Body of pancreas (tissue), 4 donors: ENCODE results near the gene ORC2. TPM values are rescaled to one million over a fixed set of nuclear protein-coding genes. Genes with fewer than 3 reads are reported as not detected.

Experiments
- ATAC-seq: fragments of 150-250 bp; one replicate; pipeline ENCODE4 v1.9.1; 2016
- DNase-seq, 4 donors: peaks; one replicate each; pipeline ENCODE4 v3.0.0-alpha.2; 2019
- H3K27ac ChIP-seq, 4 donors: fragments of 200-600 bp; sonication (generic); 1 replicate in 3 of 4; 2 replicates in 1 of 4; pipeline versions ENCODE4 v1.5.1 to v1.6.1; 2016 to 2019; ENCODE audit warnings: mild to moderate bottlenecking in 1 of 4, mixed read lengths in 1 of 4, moderate library complexity in 1 of 4
- H3K27me3 ChIP-seq, 2 donors: fragments of 200-600 bp; sonication (generic); one replicate each; pipeline ENCODE4 v1.6.0; 2016; ENCODE audit warnings: mild to moderate bottlenecking in 1 of 2
- H3K36me3 ChIP-seq, 2 donors: fragments of 200-600 bp; sonication (generic); replicated peaks in 1 of 2; 2 replicates each; pipeline ENCODE4 v1.5.1; 2016; ENCODE audit warnings: low read depth in 2 of 2; ENCODE audit not compliant: insufficient read depth in 1 of 2
- H3K4me1 ChIP-seq: fragments of 200-600 bp; sonication (generic); one replicate; pipeline ENCODE4 v1.6.0; 2016
- H3K4me3 ChIP-seq, 2 donors: fragments of 200-600 bp; sonication (generic); 1 replicate in 1 of 2; 2 replicates in 1 of 2; pipeline ENCODE4 v1.5.1; 2016 to 2019
- H3K9me3 ChIP-seq, 3 donors: fragments of 200-600 bp; sonication (generic); 1 replicate in 2 of 3; 2 replicates in 1 of 3; pipeline ENCODE4 v1.5.1; 2016
- CTCF ChIP-seq, 7 experiments: fragments of 450-650 bp in 4 of 7; fragments of 200-600 bp in 3 of 7; sonication (generic) in 3 of 7; IDR thresholded peaks; one replicate each; pipeline ENCODE4 v1.5.1; 2016 to 2019; ENCODE audit warnings: antibody characterized with exemption in 7 of 7
- POLR2A ChIP-seq, 3 donors: fragments of 450-650 bp; IDR thresholded peaks; one replicate each; pipeline ENCODE4 v1.6.1; 2016; ENCODE audit warnings: antibody characterized with exemption in 3 of 3, mild to moderate bottlenecking in 2 of 3
- WGBS, 2 donors: methylation state at CpG; one replicate each; pipeline ENCODE4 v1.1.5; 2017; 5-methylcytosine and 5-hydroxymethylcytosine counted together
- intact Hi-C: fragments of 100-400 bp; cut with DNase I; formaldehyde crosslinking; loops from one replicate; pipeline ENCODE4 v1.15.1; 2023
- small RNA-seq: library from RNA; depleted of rRNA; stranded (forward); fragments of <200 nt; gene quantifications from one replicate; pipeline ENCODE3, GENCODE V24; 2016
- total RNA-seq, 2 donors: library from RNA; depleted of rRNA; stranded (reverse); fragments of >200 nt; gene quantifications; one replicate each; pipeline ENCODE4 v1.1.0, GENCODE V29; 2016

The ORC2 gene
- total RNA-seq, 2 donors from 2014 or later, result 9.2 to 17.1 TPM

- Histone ChIP-seq H3K27ac (peak overlapping the region in 2 of 4 donors; percentile 38 to 98), H3K9me3 (no peaks in the 10 kb centered on the region), H3K27me3 (no peaks in the 10 kb centered on the region), H3K4me3 (no peak overlapping the region), H3K36me3 (peaks cover 24 to 34% of the 10 kb centered on the region in 2 donors), H3K4me1 (peaks cover 43% of the 10 kb centered on the region)
- no peak for TF ChIP-seq CTCF (IDR thresholded peaks at IDR 0.05)
- peak in 2 of 3 donors; percentile 41 to 44 for TF ChIP-seq POLR2A (IDR thresholded peaks at IDR 0.05)
- intact Hi-C loops, result no loop called here
- ATAC-seq, result no peak
- DNase-seq, result peak in 2 of 4 donors; percentile 37 to 40
- WGBS, 2 donors, result 11% methylated on average over 12 of the region's 12 CpGs
Observed at GRCh38 chr2:200860092-200860795, 103.2 kb downstream of the ORC2 start.

Small RNA genes lying within 50 kb of the gene (small RNA-seq; reads per million reads assigned to genes)
- gene RF00019 (not detected), gene RNU6-312P (not detected), gene RNU6-762P (not detected)

Other genes with a start within 250 kb of the ORC2 start
- gene BZW1, start 151.8 kb downstream of the ORC2 start, total RNA-seq, result 10 to 100 TPM; 45.4 to 88.3 TPM
- gene CLK1, start 99.0 kb downstream of the ORC2 start, total RNA-seq, result 100 to 1,000 TPM; 143 to 151 TPM
- 1 to 10 TPM; 6.9 to 7.0 TPM for gene PPIL3, start 74.6 kb downstream of the ORC2 start, total RNA-seq
- gene NIF3L1, start 74.3 kb downstream of the ORC2 start, total RNA-seq, result 1 to 10 TPM; 7.3 to 7.6 TPM
- gene HYCC2, start 108.0 kb upstream of the ORC2 start, total RNA-seq, result 10 to 100 TPM in 1 of 2 donors, 1 to 10 TPM in 1; 9.3 to 24.7 TPM
- 10 to 100 TPM; 19.8 to 31.1 TPM for gene NDUFB3, start 108.3 kb upstream of the ORC2 start, total RNA-seq
- 100 to 1,000 TPM in 1 of 2 donors, 10 to 100 TPM in 1; 83.3 to 113 TPM for gene CFLAR, start 152.5 kb upstream of the ORC2 start, total RNA-seq
- gene CASP10, start 219.5 kb upstream of the ORC2 start, total RNA-seq, result 1 to 10 TPM; 3.0 to 6.0 TPM